Measurements from ENCODE around the gene PAX5. TPM values are rescaled to one million over a fixed set of nuclear protein-coding genes. Genes with fewer than 3 reads are reported as not detected.

The PAX5 gene
- total RNA-seq, 1 experiment from 2014 or later, result not detected

DNA sequence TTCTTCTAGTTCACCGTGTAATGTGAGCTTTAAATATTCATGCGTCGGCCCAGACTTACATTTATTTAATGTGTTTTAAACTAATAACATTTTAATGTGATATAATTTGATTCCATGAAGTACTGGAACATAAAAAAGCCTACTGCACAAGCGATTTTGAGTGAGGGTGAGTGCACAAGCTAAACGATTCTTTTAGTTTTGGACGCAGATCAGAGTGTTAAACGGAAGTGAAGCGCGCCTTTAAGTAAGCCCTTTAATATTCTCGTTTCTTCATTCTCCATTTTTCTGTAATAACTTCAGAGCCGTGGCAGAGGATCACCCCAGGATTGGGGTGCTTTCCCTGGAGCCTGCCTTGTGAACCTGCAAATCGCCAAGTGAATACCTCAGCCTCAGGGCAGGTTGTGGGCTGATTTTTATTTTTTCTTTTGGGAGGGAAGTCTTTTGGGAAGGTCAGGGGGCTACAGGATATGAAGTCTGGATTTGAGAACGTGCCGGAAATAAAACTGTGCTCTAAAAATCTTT is 4.9 kb upstream of the PAX5 start:
- in situ Hi-C loops (cut with HindIII; ENCODE audit: low pct_unique_long_range_greater_than_20kb, low sequenced_read_pairs), result no loop called here
- DNase-seq (ENCODE audit: low read depth), result no peak

DNA sequence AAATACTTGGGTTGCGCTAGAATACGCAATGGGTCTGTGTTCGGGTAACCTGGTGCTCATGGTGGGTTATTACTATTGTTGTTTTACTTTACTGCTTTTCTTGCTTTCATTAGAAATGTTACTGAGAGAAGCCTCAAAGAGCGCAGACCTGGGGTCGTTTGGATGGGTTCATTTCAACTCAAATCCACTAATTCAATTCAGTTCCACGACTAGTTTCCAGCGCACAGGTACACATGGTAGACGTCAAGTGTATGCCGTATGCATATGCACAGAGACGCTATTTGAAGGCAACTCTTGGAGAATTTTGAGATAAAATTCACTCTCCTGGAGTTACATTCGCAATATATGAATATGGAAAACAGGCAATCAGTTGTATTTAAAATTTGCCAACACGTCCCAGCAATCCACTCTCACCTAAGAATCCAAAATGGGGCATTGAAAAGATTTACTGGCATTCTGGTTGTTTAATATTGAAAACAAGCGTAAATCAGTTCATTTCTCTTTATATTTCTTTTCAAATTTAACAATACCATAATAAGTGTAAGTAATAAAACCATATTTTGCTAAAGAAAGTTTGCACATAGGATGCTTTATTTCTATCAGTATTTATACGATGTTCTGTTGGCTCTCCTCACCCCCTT is 4.4 kb upstream of the PAX5 start:
- in situ Hi-C loops (cut with HindIII; ENCODE audit: low pct_unique_long_range_greater_than_20kb, low sequenced_read_pairs), result no loop called here
- DNase-seq (ENCODE audit: low read depth), result no peak

DNA sequence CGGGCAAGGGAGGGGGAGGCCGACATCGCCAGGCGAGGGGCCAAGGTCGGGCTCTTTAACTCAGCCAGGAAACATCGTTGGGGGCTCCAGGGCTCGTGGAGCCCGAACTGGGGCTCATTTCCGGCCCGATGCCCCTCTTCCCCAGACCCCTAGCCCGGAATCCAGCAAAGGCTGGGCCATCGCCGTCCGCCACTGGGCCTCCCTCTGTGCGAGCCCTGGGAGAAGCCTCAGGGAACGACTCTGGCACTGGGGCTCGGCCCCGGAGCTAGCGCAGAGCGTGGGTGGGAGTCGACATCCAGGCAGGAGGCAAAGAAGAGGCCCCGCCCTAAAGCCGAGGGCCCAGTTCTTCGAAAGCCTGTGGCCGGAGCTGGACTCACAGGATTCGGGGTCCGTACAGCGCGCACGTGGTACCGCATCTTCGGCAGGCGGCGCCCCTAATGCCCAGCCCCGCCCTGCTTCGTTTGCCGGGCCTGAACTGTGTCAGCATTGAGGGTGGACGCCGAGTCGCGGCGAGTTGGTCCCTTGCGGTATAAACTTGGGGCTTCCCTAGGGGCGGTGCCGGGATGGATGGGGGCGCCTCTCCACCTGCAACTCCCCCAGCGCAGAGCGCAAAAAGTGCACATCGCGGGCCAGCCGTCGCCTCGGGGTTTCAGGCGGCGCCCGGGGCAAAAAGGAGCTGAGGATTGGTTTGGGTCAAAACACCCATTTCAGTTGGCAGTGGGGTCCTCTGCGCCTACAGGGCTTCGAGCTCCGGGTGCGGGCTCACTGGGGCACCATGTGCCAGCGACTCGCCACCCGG is 3.6 kb upstream of the PAX5 start:
- in situ Hi-C loops (cut with HindIII; ENCODE audit: low pct_unique_long_range_greater_than_20kb, low sequenced_read_pairs), result no loop called here
- DNase-seq (ENCODE audit: low read depth), result no peak

DNA sequence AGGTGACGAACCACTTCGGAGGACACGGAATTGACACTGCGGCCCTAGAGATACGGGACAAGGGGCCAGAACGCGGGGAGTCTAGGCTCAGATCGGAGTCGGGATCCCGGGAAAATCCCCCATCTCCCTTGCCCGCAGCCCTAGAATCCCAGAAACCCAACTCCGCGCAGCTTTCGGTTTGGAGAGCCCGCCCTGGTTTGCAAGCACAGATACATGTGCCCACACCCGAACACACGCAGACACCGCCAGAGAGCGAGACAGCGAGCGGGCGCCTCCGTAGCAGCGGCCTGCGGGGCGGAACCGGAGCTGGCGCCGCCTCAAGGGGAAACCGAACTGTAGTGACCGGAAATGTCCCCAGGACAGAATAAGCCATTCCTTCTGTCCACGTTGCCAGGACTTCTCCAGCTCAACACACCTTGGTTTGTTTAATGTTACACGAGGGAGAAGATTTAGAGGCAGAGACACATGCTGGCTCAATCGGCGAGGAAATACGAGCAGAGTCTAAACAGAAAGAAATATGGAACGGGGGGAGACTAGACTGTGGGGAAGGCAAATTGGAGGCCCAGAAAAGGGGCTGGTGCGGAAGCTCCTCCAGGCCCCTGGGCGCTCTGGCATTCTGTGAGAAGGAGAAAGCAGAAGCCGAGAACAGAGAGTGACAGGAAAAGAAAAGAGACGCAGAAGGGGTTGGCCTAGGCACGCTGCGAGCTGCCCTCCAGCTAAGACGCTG is 2.9 kb upstream of the PAX5 start:
- in situ Hi-C loops (cut with HindIII; ENCODE audit: low pct_unique_long_range_greater_than_20kb, low sequenced_read_pairs), result no loop called here
- DNase-seq (ENCODE audit: low read depth), result no peak

DNA sequence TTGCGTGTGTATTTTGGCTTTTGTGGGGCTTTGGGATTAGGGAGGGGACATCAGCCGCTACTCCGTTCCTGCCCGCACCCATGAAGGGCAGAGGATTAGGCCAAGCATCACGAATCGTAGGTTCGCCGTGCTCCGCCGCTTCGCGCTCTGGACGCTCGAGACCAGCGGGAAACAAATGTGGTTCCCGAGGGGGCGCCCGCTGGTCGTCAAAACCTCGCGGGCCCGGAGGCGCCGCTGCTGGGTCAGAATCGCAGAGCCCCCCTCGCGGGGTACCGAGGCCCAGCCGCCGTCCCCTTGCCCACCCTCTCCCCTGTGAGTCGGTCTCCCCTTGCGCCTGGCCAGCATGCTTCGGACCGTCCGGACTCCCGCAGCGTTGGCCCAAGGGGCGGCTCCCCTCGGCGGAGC is 2.3 kb upstream of the PAX5 start:
- in situ Hi-C loops (cut with HindIII; ENCODE audit: low pct_unique_long_range_greater_than_20kb, low sequenced_read_pairs), result no loop called here
- no peak for DNase-seq (ENCODE audit: low read depth)

DNA sequence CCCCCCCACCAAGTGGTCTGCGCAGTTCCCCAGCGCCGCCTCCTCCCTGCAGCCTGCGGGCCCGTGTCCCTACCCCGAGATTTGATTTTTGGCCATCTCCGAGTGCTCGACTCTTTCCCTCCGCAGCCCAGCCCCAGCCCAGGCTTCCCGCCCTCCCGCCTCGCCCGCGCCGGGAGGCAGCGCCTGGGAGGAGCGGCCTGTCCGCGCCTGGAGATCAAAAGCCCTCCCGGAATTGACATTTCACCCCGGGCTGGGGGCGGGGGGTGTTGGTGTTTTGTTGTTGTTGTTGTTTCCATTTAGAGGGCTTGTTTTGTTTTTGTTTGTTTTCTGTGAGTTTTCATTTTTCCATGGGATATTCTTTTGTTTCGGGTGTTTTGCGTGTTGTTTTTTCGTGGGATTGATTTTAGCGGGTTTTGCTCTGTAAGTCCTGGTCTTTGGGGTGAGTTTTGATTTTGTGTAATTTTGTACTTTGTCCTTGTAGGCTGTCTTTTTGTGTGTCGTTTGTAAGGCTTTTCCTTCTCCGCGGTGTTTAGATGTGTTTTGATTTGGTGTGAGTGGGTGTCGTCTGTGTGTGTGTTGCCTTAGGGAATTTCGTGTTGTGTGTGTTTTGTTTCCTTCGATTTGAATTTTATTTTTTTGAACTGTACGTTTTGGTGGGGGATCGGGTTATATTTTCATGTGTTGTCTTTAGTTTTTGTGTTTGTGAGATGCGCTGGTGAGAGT is 1.7 kb upstream of the PAX5 start:
- in situ Hi-C loops (cut with HindIII; ENCODE audit: low pct_unique_long_range_greater_than_20kb, low sequenced_read_pairs), result no loop called here
- DNase-seq (ENCODE audit: low read depth), result no peak

DNA sequence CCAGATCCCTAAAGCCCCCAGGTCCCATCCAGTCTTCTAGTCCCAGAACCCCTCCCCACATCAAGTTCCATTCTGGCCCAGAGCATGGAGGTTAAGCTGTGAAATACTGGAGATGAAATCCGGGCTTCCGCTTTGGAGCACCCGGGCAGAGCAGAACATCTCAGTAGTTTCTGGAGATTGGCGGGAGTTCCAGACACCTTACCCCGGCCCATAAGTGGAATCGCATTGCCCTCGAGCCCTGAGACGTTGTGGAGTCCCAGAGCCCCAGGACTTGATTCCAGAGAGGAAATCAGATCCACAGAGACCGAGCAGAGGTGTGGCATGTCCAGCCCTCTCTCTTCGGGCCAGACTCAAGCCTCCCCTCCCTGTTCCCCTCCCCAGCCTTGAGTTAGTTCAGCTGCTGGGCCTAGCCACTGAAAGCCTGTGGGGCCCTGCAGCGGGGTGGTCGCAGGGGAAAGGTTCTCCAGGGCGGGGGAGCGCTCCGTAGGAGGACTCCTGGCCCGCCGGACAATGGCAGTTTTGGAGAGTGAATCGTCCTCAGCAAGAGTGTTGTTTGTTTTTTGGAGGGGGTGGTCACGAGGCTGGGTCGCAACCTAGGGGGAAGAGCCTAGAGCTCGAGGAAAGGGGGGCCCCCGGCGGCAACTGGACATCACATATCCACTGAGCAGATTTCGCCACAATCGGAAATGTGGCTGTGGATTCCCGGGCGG is 1.0 kb upstream of the PAX5 start:
- in situ Hi-C loops (cut with HindIII; ENCODE audit: low pct_unique_long_range_greater_than_20kb, low sequenced_read_pairs), result no loop called here
- DNase-seq (ENCODE audit: low read depth), result no peak

DNA sequence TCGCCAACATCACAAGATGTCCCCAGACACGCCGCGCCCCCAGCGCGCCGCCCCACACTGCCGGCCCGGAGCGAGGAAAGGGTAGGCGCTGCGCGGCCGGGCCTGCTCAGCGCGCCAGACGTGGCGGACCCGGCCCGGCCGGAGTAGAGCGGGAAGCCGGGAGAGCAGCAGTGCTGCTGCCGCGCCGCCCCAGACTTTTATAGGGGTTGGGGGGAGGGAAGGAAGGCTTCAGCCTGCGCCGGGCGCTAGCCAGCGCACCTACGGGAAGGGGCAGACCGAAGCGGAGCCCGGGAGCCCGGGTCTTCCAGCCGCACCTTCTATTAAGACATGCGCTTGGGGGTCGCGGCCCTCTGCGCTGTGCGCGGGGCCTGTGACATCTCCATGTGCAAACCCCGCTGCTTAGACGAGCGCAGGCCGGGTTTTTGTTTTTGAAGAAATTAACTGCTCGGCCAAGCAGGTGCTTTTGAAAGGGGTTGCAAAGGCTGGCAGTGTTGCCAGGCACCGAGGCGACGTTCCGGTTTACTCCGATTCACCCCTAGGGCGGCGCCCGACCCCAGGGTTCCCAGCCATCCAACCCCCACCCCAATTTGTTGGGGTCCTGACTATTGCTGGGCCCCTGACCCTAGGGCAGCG is 353 bp upstream of the PAX5 start:
- in situ Hi-C loops (cut with HindIII; ENCODE audit: low pct_unique_long_range_greater_than_20kb, low sequenced_read_pairs), result no loop called here
- DNase-seq (ENCODE audit: low read depth), result no peak

DNA sequence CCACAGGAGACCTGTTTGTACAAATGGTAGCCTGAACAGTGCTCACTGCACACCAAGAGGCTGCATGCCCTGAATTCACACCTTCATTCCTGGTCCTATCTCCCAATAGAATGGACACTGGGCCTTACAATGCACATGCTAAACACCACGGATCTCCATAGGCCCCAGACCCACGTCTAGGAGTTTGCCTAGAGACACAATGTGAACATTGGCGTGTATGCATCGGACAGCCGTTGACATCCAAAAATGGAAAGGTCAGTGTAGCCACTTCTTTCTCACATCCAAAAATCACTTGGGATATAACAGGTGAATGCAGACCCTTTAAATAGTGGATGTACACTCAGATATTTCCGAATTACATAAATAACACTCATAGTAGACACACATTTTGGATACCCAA is 927 bp downstream of the PAX5 start:
- no peak for DNase-seq (ENCODE audit: low read depth)
- in situ Hi-C loops (cut with HindIII; ENCODE audit: low pct_unique_long_range_greater_than_20kb, low sequenced_read_pairs), result no loop called here

DNA sequence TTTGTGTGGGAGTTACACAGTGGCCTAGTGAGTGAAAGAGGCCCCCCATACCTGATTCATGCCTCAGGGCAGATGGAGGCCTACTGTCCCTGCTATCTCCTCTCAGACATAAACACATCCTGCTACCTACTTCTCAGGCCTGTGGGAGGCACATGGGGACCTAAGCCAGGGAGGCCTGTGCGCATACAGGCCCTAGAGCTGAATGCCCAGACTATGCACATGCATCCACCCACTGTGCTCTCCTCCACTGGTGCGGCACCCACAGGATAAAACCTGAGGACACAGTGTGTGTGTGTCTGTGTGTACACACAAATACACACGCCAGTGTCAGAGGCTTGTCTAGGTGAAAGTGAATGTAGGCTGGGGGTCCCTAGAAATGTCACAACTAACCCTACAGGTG is 1.4 kb downstream of the PAX5 start:
- in situ Hi-C loops (cut with HindIII; ENCODE audit: low pct_unique_long_range_greater_than_20kb, low sequenced_read_pairs), result no loop called here
- no peak for DNase-seq (ENCODE audit: low read depth)

DNA sequence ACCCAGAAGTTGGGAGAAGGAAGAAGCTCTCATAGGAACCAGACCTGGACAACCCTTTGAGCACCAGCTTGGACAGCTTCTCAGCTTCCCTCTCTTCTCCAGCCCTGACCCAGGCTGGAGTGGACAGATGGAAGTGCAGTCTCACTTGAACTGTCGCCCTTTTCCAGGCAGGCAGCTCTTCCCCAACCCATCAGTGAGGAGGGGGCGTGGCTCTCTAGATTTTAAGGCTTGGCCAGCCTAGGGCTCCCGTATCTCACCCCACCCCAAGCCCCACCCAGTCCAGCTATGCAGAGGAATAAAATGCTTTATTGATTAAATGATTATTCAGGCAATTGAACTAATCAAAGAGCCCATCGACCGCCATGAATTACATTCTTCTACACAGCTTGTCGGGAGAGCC is 2.2 kb downstream of the PAX5 start:
- in situ Hi-C loops (cut with HindIII; ENCODE audit: low pct_unique_long_range_greater_than_20kb, low sequenced_read_pairs), result no loop called here

DNA sequence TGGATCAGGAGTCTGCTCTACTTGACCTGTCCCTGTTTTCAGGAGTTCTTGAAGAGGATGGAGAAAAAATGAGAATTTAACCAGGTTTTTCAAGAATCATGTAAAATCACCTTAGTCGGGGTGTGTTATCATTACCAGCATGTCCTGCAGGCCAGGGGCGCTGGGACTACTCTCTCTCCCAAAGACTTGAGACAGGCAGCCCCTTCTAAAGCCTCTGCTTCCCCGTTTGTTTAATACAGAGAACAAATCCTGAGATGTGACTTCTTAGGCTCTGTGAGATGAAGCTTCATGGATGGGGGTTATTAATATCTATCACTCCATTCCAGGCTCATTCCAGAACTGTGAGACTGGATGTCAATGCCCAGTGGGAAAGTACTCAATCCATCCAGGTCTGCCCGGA is 3.0 kb downstream of the PAX5 start:
- DNase-seq (ENCODE audit: low read depth), result no peak
- in situ Hi-C loops (cut with HindIII; ENCODE audit: low pct_unique_long_range_greater_than_20kb, low sequenced_read_pairs), result no loop called here

More for the DNA sequence above, 2.2 kb downstream of the PAX5 start:
- no peak for DNase-seq (ENCODE audit: low read depth)

DNA sequence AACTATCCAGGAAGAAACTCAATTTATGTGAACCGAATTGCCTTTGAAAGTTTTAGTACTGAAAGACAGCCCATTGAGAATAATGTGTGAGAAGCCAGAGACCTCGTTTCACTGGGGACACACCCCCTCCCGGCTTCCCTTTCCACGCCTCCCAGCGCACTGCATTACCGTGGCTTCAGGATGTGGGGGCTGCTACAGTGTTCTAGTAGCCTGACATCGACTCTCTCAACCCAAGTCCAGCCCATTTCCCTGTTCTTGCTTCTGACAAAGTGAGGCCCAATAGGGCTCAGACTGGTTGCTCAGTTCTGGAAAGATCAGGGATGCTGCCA is 3.5 kb downstream of the PAX5 start:
- no peak for DNase-seq (ENCODE audit: low read depth)
- in situ Hi-C loops (cut with HindIII; ENCODE audit: low pct_unique_long_range_greater_than_20kb, low sequenced_read_pairs), result no loop called here

DNA sequence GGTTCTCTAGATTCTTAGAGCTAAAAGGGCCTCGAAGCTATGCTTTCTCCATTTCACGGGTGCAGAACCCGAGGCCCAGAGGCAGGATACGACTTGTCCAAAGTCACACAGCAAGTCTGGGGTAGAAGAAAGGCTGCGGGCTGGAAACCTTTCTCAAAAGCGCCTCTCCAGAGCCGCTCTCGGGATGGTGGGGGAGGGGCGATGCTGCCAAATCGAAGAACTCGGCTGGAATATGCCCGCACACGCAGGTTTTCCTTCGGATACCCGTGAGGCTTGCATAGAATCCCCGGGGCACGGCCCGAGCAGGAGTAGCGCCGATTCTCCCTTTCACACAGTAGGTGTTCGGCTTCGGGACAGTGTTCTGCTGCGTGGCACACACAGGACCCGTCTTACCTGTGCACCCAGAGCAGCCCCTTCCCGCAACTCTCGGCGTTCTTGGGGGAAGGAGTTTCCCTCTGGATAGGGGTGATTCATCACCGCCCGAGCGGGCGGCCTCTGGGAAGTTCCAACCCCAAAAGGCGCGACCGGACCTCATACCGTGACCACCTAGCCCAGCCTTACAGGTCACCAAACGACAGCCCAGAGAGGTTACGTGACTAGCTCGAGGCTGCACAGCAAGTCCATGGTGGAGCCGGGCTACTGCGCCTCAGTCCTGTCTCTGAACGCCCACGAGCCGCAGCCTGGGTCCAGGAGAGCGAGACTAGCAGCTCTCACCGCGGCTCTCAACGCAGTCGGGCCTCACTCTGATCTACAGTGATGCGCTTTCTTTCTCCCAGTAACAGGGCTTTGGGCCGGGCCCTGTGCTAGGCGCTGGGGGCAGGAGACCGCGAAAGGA is 4.1 kb downstream of the PAX5 start:
- in situ Hi-C loops (cut with HindIII; ENCODE audit: low pct_unique_long_range_greater_than_20kb, low sequenced_read_pairs), result no loop called here
- no peak for DNase-seq (ENCODE audit: low read depth)

DNA sequence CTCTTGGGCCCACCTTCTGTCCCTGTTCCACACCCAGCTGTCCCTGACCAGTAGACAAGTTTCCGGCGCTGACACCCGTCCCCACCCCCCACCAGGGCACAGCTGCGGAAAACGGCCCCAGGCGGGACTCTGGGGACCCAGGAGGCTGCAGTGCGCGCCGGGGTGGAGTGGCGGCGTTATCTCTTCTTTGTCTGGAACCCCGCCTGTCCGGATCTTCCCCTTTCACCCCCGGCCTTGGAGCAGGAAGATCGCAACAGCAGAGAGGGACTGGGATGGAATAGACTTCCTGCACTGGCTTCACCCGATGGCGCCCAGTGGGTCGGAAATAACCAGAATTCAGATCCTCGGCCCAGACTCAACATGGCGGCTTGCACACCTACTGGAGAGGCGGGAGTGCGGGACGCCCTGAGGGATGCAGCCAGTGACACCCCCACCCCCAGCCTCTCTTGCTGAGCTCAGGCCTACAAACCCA is 4.7 kb downstream of the PAX5 start:
- DNase-seq (ENCODE audit: low read depth), result no peak

DNA sequence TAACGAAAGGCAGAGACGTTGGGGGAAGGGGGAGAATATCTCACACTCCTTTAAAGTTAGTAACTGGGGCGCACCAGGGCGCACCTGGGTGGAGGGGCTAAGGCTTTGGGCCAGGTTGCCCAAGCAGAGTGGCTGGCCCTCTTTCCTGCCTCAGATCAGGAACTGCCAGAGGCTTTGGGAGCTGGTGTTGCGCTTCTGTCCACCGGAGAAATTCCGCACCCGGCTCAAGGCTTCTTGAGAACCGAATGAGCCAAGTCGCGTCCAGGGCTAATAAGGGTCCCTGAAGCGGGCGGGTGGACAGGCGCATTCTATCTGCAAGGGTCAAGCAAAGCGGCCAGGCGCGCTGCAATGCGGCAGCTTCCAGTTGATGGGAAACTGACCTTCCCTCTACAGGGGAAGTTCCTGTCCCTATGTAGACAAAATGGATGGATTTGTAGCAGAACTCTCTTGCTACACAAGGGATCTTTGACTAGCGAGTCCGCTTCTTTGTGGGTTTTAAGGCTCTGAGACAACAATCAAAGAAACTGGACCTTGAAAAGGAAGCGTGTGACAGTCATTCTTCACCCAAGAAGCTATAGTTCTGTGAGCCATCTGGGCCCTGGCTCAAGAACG is 5.5 kb downstream of the PAX5 start:
- DNase-seq (ENCODE audit: low read depth), result no peak
- in situ Hi-C loops (cut with HindIII; ENCODE audit: low pct_unique_long_range_greater_than_20kb, low sequenced_read_pairs), result no loop called here

More for the DNA sequence above, 4.7 kb downstream of the PAX5 start:
- in situ Hi-C loops (cut with HindIII; ENCODE audit: low pct_unique_long_range_greater_than_20kb, low sequenced_read_pairs), result no loop called here

Measured in Caki2 (cell line).